NCI-H510A (cell line): ENCODE measurements around the gene ZNF644.
"Not testable (repeated sequence)": the region's sequence is repeated elsewhere in the genome, so short reads cannot be mapped to it uniquely, and the experiment has no call there.

Experiments
- DNase-seq: peaks from one replicate; lab custom pipeline; 2025; lab: John Stamatoyannopoulos, UW

ZNF644 gene

DNA sequence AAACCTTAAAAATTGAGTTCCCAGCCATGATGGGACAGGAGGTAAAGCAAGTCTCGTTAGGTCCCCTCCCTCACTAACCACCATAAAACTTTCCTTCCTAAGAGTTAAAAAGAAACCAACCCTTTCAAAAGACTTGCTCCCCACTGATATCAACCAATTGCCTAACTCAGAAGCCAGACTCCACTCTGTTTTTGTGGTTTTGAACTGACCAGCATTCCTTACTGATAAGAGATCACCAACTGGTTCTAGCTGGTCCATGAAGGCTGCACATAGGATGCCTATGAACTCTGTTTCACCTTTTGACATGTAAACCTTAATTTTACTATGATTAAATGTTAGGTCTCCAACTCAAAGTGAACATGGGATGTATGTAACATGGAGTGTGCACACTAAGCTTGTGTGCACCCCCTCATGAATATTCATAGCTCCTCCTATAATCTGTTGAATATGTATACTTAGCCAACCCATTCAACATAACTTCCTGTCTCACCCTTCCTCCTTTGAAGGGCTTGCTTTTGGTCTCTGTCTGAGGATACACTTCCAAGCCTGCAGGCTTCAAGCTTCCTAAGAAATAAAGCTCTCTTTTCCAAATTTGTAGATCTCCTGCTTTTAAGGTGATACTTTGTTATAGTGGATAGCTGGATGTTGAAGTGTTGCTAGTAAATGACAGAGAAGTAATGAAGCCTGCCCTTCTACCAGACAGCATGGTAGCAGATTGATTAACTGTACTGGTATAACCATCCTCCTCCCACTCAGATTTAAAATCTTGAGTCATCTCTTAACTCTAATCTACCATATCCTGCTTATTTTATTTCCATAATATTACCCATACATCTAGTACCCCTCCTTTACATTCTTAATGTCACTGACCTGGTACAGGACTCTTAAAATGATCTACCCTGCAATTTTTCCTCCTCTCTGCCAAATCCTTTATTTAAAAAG, 95.6 kb downstream of the ZNF644 start:
- DNase-seq: no peak

- DNase-seq: no peak
Observed at GRCh38 chr1:90924982-90925381, 96.9 kb downstream of the ZNF644 start.

GRCh38 chr1:90922996-90923395, 98.8 kb downstream of the ZNF644 start:
- no peak for DNase-seq

DNA sequence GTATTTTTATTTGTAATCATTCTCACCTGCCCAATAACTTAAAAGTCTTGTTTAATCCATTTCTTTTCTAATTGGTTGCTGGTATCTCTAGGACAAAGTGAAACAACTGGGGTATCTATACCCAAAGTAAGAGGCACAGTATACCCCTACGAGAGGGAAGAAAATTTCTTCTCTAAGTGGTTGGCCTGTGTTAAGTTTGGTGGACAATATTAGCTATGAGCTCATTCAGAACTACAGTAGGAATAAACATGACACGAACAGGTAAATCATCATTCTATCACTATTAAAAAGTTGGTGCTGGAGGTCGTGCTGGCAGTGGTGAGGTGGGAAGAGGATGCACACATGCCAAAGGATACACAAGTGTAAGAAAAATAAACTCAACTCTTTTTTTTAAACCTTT, 99.6 kb downstream of the ZNF644 start:
- DNase-seq: no peak

GRCh38 chr1:90919900-90920299, 101.9 kb downstream of the ZNF644 start:
- no peak for DNase-seq

- no peak for DNase-seq
Observed at GRCh38 chr1:90919190-90919719, 102.6 kb downstream of the ZNF644 start.

DNA sequence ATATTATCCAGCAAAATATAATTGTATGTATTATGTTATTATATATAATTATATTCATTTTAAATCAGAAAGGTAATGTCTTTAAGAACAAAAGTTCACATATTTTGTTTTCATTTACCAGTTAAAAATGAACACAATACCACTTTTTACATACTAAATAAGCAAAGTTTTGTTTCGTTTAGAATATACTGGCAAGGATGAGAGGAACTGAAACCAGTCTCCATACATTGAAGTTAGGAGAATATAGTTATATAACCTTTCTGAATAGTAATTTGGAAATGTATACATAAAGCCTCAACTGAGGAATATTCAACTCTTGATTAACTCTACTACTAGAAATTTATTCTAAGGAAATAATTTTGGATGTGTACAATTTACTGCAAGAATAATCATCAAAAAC, 110.5 kb downstream of the ZNF644 start:
- DNase-seq: no peak

DNA sequence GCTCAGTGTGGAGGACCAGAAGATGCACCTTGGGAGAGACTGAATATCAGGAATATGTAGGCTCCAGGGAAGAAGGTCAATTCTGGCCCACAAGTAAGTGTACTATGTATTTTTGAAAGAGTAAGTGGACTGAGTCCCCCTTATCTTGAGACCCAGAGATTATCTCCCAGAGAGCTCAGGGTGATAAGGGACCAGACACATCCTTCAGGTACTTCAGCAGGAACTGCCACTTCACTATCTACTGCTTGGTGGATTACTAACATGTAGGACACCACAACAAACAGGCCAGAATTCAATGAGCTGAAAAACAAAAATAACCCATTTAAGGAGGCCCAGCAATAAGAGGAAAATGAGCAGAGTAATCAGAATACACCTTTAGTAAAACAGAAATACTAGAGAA, 119.2 kb downstream of the ZNF644 start:
- no peak for DNase-seq

DNA sequence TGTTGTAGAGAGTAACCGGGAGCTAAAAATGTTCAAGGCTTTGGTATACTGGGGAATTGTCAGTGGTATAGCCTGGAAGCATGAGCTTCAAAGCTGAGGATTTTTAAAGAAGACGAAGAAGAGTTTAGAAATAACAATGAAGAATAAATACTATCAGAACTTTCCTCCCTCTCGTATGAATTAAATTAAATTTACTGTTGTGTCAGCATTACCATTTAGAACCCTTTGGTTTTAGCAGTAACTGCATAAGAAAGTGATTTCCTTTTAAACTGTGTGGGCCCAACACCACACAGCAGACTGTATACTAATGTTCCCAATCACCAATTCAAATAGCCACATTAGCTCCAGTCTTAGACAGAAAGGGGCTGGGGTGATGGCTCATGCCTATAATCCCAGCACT, 122.6 kb downstream of the ZNF644 start:
- no peak for DNase-seq

GRCh38 chr1:90893679-90894078, 128.2 kb downstream of the ZNF644 start:
- not testable (repeated sequence) for DNase-seq

DNA sequence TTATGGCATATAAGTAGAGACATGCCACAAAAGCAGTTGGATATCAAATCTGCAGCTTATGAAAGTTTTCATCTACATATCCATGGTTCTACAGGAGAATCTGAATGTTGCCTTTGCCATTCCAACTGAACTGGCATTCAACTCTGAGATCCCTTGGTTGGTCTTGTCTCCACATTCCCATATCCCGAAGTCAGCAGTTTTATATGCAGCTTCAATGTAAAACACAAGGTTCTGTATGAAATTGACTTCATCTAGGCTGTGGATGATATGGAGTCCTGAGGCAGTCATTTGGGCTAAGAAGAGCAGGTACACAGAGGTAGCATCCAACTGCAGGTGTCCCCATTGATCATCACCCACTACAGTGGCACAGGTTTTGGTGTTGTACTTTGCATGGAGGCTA, 129.0 kb downstream of the ZNF644 start:
- not testable (repeated sequence) for DNase-seq

DNA sequence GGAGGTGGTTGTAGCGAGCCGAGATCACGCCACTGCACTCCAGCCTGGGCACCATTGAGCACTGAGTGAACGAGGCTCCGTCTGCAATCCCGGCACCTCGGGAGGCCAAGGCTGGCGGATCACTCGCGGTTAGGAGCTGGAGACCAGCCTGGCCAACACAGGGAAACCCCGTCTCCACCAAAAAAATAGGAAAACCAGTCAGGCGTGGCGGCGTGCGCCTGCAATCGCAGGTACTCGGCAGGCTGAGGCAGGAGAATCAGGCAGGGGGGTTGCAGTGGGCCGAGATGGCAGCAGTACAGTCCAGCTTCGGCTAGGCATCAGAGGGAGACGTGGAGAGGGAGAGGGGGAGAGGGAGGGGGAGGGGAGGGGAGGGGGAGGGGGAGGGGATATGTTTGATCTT, 129.6 kb downstream of the ZNF644 start:
- not testable (repeated sequence) for DNase-seq

DNA sequence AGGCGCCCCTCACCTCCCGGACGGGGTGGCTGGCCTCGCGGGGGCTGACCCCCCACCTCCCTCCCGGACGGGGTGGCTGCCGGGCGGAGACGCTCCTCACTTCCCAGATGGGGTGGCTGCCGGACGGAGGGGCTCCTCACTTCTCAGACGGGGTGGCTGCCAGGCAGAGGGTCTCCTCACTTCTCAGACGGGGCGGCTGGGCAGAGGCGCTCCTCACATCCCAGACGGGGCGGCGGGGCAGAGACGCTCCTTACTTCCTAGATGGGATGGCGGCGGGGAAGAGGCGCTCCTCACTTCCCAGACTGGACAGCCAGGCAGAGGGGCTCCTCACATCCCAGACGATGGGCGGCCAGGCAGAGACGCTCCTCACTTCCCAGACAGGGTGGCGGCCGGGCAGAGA, 130.1 kb downstream of the ZNF644 start:
- DNase-seq: not testable (repeated sequence)

- DNase-seq: no peak
Observed at GRCh38 chr1:90882221-90882620, 139.6 kb downstream of the ZNF644 start.

- no peak for DNase-seq
Observed at GRCh38 chr1:90881034-90881433, 140.8 kb downstream of the ZNF644 start.

GRCh38 chr1:90879281-90879680, 142.6 kb downstream of the ZNF644 start:
- DNase-seq: no peak

DNA sequence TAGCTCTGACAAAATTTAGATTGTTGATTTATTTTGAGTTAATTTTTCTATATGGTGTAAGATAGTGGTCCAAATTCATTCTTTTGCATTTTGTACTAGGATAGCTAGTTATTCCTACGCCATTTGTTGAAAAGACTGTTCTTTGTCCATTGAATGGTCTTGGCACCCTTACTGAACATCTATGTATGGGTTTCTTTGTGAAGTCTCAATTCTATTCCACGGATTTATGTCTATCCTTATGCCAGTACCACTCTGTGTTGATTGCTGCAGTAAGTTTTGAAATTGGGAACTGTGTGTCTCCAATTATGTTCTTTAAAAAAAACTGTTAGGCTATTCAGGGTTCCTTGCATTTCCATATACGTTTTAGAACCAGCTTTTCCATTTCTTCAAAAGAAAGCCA, 145.7 kb downstream of the ZNF644 start:
- DNase-seq: no peak
